Activated T-cell treated with anti-CD3 and anti-CD28 coated beads for 48 hours (primary cell): ENCODE results near the gene F8.
"Not testable (repeated sequence)": the region's sequence is repeated elsewhere in the genome, so short reads cannot be mapped to it uniquely, and the experiment has no call there.

Experiments used
- DNase-seq: peaks from one replicate; pipeline ENCODE4 v3.0.0-alpha.2; 2020; ENCODE audit warnings: low read depth

The F8 gene

DNA sequence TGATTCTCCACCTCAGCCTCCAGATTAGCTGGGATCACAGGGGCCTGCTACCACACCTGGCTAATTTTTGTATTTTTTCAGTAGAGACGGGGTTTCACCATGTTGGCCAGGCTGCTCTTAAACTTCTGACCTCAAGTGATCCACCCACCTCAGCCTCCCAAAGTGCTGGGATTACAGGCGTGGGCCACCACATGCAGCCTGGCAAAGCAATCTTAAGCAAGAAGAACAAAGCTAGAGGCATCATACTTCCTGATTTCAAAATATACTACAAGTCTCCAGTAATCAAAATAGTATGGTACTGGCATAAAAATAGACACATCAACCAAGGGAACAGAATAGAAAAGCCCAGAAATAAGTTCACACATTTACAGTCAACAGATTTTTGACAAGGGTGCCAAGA is 149.2 kb downstream of the F8 start:
- no peak for DNase-seq

DNA sequence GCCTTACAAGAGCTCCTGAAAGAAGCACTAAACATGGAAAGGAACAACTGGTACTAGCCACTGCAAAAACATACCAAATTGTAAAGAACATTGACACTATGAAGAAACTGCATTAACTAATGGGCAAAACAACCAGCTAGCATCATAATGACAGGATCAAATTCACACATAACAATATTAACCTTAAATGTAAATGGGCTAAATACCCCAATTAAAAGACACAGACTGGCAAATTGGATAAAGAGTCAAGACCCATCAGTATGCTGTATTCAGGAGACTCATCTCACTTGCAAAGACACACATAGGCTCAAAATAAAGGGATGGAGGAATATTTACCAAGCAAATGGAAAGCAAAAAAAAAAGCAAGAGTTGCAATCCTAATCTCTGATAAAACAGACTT is 154.0 kb downstream of the F8 start:
- DNase-seq, result not testable (repeated sequence)

DNA sequence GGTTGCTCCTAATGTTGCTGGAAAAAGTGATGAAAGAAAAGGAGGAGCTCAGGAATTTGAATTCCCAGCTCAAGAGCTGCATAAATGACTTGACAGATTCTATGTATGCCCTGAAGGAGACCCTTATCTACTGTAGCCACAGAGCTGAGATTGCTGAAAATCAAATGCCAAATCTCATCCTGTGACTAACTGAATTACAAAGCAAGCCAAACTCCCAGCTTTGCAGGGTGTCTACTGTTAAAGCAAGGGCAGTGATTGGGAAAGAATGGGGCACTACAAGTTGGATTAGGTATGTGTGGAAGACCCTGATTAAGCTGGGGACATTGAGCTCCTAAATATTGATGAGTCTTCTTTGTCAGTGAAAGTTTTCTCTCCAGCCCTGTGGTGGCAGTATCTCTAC is 167.3 kb downstream of the F8 start:
- DNase-seq, result no peak

DNA sequence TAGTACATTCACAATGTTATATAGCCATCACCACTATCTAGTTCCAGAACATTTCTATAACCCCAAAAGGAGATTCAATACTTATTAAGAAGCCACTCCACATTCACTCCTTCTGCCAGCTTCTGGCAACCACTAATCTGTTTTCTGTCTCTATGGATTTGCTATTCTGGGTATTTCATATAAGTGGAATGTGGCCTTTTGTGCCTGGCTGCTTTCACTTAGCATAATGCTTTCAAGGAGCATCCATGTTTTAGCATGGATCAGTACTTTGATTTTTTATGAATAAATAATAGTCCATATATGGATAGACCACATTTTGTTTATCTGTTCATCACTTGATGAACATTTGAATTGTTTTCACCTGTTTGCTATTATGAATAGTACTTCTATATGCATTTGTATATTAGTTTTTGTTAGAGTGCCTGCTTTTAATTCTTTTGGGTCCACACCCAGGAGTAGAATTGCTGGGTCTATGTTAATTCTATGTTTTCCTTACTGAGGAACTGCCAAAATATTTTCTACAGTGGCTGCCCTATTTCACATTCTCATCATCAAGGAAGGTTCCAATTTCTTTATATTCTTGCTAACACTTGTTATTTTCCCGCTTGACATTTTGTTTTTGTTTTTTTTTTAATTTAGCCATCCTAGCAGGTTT is 171.4 kb downstream of the F8 start:
- no peak for DNase-seq

DNA sequence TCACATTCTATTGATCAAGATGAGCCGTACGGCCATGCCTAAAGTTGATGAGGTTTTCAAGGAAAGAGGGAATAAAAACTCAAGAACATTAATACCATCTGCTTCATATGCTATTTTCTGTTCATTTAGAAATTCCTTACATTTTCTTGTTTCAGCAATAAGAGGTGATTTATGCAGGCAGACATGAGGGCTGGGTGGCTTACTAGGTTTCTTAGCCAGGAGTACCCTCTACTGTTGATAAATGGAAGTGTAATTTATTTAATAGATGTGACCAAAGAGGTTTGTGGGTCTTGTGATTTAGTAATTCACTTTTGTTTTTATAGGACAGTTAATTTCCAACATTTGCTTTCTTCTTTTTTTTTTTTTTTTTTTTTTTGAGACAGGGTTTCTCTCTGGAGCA is 181.7 kb downstream of the F8 start:
- DNase-seq, result no peak

DNA sequence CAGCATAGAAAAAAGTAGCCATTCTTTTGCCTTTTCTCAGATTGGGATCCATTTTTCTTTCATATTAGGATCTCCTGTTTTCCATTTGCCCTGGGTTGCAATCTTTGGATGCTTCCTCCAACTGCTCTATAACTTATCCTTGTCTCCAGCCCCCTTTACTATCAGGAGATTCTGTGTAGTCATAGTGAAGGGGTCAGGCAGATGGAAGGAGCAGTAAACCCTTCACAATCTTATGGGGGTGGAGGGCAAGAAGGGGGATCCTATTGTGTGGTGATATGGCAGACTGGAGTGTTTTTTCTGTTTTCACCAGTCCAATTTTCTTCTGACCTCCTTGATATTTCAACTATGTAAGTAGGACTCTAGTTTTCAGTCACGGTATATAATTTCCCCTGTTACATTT is 186.4 kb downstream of the F8 start:
- DNase-seq, result no peak

DNA sequence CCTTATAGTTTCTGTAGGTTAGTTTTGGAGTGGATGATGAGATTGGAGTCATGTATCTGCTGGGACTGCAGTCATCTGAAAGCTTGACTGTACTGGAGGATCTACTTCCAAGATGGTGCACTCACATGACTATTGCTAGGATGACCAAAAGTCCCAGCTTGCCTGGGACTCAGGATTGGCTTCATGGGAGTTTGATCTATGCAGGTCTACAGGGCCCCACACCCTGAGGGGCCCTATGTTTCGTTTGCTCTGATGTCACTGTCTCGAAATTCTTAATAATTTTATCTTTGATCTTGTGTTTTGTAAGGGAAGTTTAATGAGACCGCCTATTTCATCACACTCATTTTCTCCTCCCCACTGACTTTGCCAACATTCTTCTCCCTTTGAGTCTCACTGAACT is 188.0 kb downstream of the F8 start, which contains the start of gene SMIM9:
Gene SMIM9 (minus strand): TSS at position 101 of the 400 bp plus-strand sequence. CDS start 3,806 bp downstream, outside the sequence.
- no peak for DNase-seq

DNA sequence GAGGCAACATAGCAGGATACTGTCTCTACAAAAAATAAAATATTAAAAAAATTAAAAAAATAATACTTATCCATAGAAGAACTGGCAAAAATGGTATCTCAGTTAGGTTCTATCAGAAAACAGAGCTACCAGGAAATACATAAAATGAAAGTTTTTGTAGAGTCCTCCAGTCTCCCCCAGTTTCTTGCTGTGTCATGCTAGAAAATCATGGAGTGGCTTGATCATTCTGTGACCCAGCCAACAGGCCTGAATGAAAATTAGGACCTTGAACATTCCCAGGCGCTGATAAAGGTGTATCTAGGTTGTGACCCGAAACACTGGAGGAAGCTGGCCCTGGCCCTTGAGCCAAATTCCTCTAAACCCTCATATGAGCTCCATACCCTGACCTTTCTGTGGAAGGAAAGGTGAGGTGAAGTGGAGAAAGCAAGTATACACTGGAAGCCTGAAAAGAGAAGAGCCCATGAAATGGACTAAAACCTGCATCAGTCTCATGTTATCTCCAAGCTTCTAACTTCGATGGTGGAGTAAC is 188.7 kb downstream of the F8 start:
- DNase-seq, result no peak

DNA sequence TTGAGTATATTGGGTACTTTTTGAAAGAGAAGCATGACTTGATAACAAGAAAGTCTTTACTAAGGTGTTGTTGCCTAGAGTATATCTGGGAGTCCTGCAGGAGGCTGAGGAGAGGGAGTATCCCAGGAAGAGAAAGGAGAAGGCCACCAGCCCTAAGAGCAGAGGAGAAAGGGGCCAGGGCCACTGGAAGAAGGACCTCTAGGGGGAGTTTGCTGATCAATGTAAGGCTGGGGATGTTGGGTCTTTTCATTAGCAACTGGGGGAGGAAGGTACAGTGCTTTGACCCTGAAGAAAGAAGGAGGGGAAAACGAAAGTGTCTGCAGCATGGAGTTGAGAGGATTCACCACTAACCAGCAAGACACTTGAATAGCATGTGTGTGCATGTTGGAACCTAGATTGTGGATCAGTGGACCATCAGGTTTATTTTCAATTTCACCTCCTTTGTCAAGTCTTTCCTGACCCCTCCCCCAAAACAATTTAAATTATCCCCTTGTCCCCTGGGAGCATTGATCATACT is 192.5 kb downstream of the F8 start:
- DNase-seq, result no peak

DNA sequence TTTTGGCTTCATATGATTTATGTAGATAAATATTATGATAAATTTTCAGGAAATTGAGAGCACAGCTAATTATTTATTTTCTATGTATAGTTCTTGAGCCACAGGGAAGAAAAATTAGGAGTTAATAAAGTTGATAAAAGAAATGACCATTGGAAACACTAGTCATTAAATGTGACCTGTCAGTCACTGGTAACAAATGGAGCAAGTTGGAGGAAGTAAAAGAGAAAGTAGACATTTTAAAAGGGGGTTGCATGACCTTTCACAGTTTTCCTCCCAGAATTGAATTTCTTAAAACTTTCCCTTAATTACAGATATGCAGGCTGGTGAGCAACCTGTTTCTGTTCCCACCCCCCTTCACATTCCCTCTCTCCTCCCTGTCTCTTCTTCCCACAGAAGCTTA is 193.4 kb downstream of the F8 start:
- DNase-seq, result no peak

DNA sequence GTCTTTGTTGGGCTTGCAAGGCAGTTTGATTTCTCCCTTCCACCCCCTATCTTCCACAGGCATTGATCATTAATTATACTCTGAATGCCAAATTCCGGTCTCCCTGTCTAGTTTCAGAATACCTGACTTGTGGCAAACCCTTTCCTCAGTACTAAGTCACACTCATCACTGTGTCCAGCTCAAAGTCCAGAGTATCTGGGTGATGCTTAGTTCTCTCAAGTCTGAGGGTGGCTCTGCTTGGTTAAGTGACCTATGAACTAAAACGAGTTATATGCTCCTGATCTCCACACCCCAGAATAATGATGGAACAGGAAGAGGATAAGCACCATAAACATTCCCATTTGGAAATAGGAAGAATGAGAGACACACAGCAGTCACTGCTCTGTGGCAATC is 194.5 kb downstream of the F8 start:
- DNase-seq, result no peak

DNA sequence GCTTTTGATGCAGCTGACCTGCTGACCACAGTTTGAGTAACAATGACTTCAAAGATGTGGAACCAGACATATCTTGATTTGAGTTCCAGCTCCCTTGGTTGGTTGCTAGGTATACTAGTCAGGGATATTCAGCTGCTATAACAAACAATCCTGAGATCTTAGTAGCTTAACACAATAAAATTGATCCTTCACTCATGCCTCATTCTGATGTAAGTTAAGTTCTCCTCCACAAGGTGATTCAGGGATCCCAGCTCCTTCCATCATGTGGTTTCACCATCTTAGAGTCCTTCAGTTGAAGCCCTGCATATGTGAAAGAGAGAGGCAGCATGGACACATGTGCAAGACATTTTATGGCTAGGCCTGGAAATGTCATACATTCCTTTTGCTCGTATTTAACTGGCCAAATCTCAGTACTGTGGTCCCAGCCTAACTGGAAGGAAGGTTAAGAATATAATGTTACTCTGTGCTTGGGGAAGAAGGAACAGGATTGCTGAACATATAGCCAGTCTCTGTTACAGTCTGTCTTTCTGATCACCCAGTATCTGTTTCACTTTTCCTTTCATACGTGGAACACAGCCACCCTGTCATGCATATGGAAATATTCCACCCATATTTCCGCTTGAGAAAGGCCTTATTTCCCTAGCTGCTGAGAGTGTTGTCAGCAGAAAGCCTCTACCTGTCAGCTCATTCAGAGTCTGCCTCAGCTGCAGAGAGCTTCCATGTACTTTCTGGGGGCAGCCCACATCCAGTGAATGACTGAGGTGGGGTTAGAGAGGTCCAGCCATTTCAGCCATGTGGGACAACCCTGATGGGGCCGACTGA is 195.1 kb downstream of the F8 start:
- no peak for DNase-seq

DNA sequence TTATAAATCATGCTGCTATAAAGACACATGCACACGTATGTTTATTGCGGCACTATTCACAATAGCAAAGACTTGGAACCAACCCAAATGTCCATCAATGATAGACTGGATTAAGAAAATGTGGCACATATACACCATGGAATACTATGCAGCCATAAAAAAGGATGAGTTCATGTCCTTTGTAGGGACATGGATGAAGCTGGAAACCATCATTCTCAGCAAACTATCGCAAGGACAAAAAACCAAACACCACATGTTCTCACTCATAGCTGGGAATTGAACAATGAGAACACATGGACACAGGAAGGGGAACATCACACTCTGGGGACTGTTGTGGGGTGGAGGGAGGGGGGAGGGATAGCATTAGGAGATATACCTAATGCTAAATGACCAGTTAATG is 196.9 kb downstream of the F8 start:
- not testable (repeated sequence) for DNase-seq

DNA sequence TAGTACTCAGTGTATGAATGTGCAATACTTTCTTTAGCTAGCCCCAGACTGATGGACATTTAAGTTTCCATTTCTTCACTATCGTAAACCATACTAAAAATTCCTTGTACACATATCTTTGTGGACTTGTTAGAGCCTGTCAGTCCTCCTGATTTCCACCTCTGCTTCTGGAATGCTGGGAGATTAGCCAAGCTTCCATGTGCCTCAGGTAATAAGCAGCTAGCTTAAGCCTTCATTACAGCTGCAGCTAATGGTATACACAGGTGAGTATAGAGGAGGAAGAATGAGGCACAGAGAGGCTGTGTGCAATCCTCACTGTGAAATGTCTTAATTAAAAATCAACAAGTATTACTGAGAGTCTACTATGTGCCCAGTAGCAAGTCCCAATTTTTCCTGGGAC is 197.9 kb downstream of the F8 start:
- no peak for DNase-seq

DNA sequence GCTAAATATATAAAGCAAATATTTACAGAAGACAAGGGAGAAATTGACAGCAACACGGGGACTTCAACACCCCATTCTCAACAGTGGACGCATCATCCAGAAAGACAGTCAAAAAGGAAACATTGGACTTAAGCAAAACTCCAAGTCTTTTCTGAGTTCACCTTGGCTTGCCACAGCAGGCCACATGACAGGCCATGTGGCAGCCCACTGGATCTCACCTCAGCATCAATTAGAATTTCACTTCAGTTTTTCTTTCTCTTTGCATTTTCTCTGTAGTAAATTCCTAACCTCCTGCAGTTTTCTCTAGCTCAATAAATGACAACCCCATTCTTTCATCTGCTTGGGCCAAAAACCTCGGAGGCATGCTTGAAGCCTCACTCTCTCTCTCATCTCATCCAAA is 200.5 kb downstream of the F8 start:
- DNase-seq, result no peak

DNA sequence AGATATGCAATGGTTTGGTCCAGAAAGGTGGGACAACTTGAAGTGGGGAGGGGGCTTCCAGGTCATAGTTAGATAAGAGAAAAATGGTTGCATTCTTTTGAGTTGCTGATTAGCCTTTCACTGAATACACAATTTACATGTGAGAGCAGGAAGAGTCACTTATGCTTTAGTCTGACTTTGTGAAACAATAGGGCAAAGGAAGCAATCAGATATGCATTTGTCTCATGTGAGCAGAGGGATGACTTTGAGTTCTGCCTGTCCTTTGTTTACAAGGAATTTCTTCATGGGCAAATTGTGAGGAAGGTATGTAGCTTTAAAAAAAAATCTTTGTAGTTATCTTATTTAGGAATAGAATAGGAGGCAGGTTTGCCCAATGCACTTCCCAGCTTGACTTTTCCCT is 201.0 kb downstream of the F8 start:
- no peak for DNase-seq

DNA sequence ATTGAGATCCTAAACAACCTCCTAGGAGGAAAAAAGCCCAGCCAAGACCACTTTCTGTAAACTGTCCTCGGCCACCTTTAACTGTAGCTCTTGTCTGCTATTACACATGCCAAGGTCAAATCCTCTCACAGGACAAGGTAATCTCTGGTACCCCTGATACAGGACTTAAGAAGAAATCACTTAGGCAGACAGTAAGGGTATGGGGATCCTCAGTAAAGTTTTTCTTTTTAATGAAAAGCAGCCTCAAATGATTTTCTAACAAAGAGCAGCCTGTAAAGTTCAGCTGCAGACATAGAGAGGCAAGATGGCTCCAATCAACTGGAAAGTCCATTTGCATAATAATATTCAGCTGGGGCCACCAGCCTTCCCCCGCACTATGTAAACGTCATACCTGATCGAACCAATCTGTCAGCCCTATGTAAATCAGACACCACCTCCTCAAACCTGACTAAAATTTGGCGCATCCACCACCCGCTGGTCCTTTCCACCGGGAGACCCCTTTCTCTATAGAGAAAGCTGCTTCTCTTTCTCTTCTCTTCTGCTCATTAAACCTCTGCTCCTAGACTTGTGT is 202.7 kb downstream of the F8 start:
- no peak for DNase-seq

DNA sequence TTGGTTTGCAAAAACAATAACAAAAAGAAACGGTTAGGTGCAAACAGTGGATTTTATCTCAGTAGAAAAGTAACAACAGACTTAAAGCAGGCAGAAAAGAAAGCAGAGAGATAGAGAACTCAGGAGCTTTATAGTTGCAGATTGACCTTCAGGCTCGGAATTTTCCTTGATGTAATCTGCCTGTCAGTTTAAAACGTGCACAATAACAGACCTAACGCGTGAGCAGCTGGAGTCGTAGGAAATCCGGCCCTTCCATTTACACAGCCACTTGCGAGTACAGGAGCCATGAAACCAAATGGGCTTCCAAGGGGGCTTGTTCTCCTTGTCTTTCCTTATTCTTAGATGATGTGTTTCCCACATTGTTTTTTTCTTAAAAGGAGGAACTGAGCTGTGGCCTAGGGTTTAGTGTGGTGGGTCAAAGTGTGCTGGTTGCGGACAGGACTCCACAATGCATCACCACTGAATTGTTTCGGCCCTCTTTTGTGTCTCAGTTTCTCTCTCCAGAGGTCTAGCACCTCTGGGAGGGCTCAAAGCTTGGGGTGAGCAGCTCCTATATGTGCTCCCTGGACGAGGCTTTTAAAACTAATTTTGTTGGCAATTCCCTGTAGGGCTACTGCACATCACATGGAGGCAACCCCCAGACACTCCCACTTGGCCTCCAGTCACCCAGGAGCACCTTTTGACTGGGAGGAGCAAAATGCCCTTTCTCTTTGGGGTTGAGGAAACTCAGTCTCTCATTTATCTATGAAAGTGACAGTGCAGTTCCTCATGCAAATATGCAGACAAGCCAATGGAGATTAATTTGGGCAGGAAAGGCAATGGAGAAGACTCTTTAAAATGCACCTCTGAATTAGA is 203.4 kb downstream of the F8 start:
- DNase-seq, result no peak

DNA sequence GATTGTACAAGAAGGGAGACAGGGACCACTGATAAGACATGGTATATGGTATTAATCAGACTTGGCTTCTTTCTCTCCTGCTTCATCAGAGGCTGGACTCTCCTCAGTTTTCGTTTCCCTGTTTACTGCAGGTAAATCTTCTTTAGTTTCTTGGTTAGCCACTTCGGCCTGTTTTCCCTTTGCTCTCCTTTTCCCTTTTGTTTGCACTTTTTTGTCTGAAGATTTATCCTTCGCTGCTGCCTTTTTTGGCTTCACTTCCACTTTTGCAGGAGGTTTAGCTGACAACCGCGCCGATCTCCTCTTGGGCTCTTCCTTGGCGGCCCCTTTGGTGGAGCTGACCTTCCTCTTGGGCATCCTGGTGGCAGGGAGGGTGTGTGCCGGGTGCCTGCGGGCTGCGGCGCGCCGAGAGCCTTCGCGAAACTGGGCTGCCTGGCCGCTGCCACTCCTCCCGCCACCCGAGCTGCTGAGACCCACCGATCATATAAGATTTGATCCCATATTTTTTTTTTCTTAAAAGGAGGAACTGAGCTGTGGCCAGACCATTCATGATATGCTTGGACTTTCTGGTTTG is 205.4 kb downstream of the F8 start:
- not testable (repeated sequence) for DNase-seq

DNA sequence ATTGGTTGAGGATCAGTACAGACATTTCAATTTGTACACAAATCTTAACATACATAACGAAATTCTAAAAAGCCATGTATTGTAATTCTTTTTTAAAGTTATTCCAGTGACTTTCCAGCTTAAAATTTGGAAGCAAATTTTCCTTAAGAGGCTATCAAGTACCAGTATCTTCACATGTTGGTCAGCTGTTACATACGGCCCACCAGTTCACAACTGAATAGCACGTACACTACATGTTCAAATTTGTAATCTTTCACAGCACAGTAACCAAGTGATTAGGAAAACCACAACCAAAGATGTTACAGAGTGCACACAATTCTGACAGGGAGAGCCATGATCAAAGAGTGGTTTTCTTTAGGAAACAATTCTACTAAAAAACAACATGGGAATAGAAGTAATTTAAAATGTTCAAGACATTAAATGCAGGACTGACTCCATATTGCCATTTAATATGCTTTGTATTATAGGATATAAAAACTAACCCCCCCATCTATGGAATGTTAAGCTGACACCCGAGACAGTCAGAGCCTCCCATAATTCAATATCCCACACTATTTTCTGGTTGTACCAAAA is 206.1 kb downstream of the F8 start:
- DNase-seq, result not testable (repeated sequence)

DNA sequence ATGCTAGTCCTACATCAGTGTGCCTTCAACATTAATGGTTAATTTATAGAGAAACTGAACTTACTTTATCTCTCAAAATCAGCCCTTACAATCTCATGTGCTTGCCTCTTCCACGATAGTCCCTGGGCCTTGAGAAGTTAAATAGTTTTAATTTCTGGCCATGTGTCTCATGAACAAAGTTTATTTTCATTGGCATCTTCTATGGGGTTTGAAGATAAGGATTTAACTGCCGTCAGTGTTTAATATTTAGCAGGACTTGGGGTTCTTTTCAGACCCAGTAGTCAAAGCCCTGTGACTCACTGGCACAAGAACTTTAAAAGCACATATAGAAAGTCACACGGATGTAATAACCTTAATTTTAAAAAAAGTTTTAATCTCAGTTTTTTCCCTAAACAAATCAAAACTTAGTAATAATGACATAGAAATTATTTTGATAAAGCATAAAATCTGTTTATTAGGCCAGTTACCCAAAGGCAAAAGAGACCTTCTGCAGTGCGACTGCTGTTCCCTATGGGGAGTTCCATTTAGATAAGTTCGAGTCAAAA is 207.2 kb downstream of the F8 start:
- no peak for DNase-seq
